Ectodermal cell (in vitro differentiated cells): ENCODE data around the gene PLA2G12B.
"Not testable (repeated sequence)": the region's sequence is repeated elsewhere in the genome, so short reads cannot be mapped to it uniquely, and the experiment has no call there.

ENCODE experiments used
- H3K27ac ChIP-seq: 2 replicates; pipeline ENCODE4 v1.7.0; 2013; ENCODE audit warnings: mild to moderate bottlenecking, low read depth, low read length; ENCODE audit not compliant: insufficient read depth, poor library complexity, severe bottlenecking
- H3K27me3 ChIP-seq: 2 replicates; pipeline ENCODE4 v1.7.0; 2013; ENCODE audit warnings: mild to moderate bottlenecking, low read length; ENCODE audit not compliant: insufficient read depth, control insufficient read depth, poor library complexity, severe bottlenecking
- H3K36me3 ChIP-seq: one replicate; pipeline ENCODE4 v1.7.0; 2013; ENCODE audit warnings: low read length; ENCODE audit not compliant: control insufficient read depth, insufficient read depth
- H3K4me1 ChIP-seq: one replicate; pipeline ENCODE4 v1.7.0; 2013; ENCODE audit warnings: low read length; ENCODE audit not compliant: control insufficient read depth, insufficient read depth
- H3K4me3 ChIP-seq: 2 replicates; pipeline ENCODE4 v1.7.0; 2013; ENCODE audit warnings: low read depth, low read length, control low read depth; ENCODE audit not compliant: insufficient read depth
- H3K9me3 ChIP-seq: 2 replicates; pipeline ENCODE4 v1.7.0; 2013; ENCODE audit warnings: mild to moderate bottlenecking, low read length, moderate library complexity; ENCODE audit not compliant: control insufficient read depth
- WGBS, 2 experiments: methylation state at CpG; one replicate each; pipeline ENCODE4 v1.1.7; 2013; ENCODE audit warnings: missing lambda C conversion rate in 2 of 2; 5-methylcytosine and 5-hydroxymethylcytosine counted together

Gene PLA2G12B

DNA sequence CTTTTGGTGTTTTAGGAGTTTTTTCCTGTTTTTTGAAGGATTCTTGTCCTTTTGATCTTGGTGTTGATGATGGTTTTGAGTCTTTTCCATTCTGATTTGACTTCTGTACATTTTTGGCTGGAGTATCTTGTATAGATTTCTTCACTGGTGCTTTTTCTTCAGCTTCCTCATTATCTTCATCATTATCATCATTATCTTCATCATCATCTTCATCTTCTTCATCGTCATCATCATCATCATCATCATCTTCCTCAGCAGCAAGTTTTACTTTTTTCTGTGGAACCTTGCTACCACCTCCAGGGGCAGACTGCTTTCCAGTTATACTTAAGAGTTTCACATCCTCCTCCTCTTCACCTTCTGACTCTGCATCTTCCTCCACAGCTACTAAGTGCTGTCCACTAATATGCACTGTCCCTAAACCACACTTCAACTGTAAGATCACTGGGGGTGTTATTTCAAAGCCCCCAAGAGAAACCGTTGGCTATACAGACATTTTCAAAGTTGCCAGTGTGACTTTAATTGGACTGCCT, 36.7 kb downstream of the PLA2G12B start:
- 92% methylated on average over 2 of the region's 2 CpGs for WGBS, 2 experiments
- H3K4me1 ChIP-seq, H3K36me3 ChIP-seq, H3K27me3 ChIP-seq, H3K9me3 ChIP-seq, H3K4me3 ChIP-seq, H3K27ac ChIP-seq: not testable (repeated sequence)

DNA sequence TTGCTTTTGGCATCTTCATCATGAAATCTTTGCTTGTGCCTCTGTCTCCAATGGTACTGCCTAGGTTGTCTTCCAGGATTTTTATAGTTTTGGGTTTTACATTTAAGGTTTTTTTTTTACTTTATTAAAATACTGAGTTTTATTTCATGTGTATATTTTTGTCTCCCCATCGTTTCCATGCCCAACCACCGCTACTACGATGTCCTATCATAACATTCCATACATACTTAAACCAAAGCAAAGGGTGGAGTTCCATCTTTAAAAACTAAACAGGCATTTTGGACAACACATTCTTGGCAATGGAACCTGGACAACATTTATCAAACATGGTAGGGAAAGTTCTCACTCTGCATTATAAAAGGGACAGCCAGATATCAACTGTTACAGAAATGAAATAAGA, 37.4 kb downstream of the PLA2G12B start:
- not testable (repeated sequence) for H3K27ac ChIP-seq, H3K36me3 ChIP-seq, H3K4me1 ChIP-seq, H3K9me3 ChIP-seq, H3K27me3 ChIP-seq, H3K4me3 ChIP-seq
- 93 to 100% methylated on average over 3 of the region's 3 CpGs for WGBS, 2 experiments

DNA sequence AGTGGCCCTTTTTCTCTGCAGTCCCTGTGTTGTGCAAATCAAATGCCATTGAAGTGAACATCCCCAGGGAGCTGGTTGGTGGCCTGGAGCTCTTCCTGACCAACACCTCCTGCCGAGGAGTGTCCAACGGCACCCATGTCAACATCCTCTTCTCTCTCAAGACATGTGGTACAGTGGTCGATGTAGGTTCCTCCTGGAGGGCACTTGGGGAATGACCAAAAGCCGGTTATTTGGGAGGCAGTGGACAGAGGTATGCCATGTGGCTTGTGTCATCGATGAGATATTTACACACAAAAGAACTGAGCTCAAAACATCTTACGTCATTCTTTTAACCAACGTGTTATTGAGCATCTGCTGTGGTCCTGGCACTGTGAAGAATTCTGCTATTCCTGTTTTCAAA, 41.3 kb downstream of the PLA2G12B start:
- H3K36me3 ChIP-seq = no peaks in the 10 kb centered on the region
- no peaks in the 10 kb centered on the region for H3K27me3 ChIP-seq
- no peak overlapping the region for H3K4me3 ChIP-seq
- H3K27ac ChIP-seq = no peak overlapping the region
- H3K9me3 ChIP-seq = no peaks in the 10 kb centered on the region
- 84 to 86% methylated on average over 7 of the region's 7 CpGs for WGBS, 2 experiments
- H3K4me1 ChIP-seq = no peaks in the 10 kb centered on the region

DNA sequence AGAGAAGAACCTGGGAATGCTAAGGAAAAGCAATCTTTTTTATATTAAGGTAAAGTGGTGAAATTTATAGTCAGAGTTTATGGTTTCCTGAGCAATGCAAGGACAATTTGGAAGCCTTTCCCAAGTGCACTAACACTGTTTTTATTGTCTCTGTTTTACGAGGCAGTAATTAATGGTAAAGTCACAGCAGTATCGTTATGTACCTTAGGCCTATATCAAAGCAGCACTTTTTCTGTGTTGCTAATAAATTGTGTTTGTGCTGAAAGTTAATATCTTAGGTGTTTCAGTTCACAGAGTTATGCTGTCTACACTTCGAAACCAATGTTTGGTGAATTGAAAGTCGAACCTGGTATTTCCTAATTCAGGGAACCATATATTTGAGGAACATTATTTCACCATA, 41.9 kb downstream of the PLA2G12B start:
- Histone ChIP-seq H3K4me1 (no peaks in the 10 kb centered on the region), H3K36me3 (no peaks in the 10 kb centered on the region), H3K27me3 (no peaks in the 10 kb centered on the region), H3K9me3 (no peaks in the 10 kb centered on the region), H3K4me3 (no peak overlapping the region), H3K27ac (no peak overlapping the region)
- 89 to 99% methylated on average over 4 of the region's 4 CpGs for WGBS, 2 experiments

DNA sequence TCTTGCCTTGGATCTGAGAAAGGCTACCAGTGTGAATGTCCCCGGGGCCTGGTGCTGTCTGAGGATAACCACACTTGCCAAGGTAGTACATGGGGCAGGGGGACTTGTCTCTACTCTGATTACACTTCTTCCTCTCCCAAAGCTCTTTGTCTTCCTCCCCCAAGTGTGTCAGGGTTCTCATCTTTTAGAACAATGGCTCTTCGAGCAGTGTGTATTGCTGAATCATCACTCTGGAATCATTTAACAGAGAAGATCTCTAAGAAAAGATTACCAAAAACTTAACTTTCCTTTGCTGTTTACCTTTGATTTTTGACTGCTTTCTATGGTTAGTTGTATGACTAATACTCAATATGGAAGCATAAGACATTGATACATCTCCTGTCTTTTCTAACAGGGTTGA, 42.8 kb downstream of the PLA2G12B start:
- no peaks in the 10 kb centered on the region for H3K4me1 ChIP-seq
- no peaks in the 10 kb centered on the region for H3K27me3 ChIP-seq
- no peaks in the 10 kb centered on the region for H3K36me3 ChIP-seq
- no peak overlapping the region for H3K4me3 ChIP-seq
- H3K9me3 ChIP-seq = no peaks in the 10 kb centered on the region
- no peak overlapping the region for H3K27ac ChIP-seq
- WGBS, 2 experiments = 87 to 94% methylated on average over 2 of the region's 2 CpGs

DNA sequence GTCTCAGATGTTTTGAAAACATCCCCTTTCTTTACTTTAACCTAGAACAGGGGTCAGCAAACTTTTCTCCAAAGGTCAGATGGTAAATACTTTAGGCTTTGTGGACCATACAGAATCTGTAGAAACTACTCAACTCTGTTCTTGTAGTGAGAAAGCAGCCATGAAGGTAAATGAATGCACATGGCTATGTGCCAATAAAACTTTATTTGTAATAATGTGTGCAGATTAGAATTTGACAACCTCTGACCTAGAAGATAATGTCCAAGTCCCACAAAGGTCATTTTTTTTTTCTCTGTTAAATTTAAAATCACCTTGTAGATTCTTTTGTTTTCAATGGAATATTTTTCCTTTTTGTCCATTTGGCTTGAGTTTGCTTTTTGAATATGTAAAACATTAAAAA, 43.9 kb downstream of the PLA2G12B start:
- Histone ChIP-seq H3K9me3 (no peaks in the 10 kb centered on the region), H3K4me3 (no peak overlapping the region), H3K36me3 (no peaks in the 10 kb centered on the region), H3K4me1 (no peaks in the 10 kb centered on the region), H3K27ac (no peak overlapping the region), H3K27me3 (no peaks in the 10 kb centered on the region)

DNA sequence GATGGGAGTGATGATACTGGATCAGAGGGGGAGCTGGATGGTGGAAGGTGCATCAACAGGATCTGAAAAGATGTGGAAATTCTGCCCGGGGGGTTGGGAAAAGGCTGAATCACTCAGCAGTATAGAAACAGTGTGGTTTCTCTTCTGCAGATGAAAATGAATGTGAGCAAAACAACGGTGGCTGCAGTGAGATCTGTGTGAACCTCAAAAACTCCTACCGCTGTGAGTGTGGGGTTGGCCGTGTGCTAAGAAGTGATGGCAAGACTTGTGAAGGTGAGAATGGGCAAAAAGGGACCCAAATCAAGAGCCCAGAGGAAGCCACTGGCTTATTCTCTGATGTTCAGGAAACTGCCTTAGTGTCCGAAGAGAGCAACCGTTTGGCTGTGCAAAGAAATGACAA, 48.2 kb downstream of the PLA2G12B start:
- H3K4me1 ChIP-seq = no peaks in the 10 kb centered on the region
- no peaks in the 10 kb centered on the region for H3K36me3 ChIP-seq
- H3K9me3 ChIP-seq = no peaks in the 10 kb centered on the region
- no peaks in the 10 kb centered on the region for H3K27me3 ChIP-seq
- H3K4me3 ChIP-seq = no peak overlapping the region
- H3K27ac ChIP-seq = no peak overlapping the region
- 91 to 94% methylated on average over 6 of the region's 6 CpGs for WGBS, 2 experiments

DNA sequence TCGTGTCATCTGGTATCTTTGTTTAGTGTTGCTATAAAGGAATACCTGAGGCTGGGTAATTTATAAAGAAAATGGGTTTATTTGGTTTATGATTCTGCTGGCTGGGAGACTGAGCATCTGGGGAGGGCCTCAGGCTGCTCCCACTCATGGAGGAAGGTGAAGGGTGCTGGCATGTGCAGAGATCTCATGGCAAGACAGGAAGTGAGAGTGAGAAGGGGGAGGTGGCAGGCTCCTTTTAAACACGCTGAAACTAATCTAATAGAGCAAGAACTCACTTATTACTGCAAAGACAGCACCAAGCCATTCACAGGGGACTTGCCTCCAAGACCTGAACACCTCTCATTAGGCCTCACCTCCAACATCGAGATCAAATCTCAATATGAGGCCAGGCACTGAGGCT, 49.8 kb downstream of the PLA2G12B start:
- Histone ChIP-seq H3K4me3 (no peak overlapping the region), H3K9me3 (no peaks in the 10 kb centered on the region), H3K27me3 (no peaks in the 10 kb centered on the region), H3K4me1 (no peaks in the 10 kb centered on the region), H3K27ac (no peak overlapping the region), H3K36me3 (no peaks in the 10 kb centered on the region)
- 92% methylated on average over 3 of the region's 3 CpGs for WGBS, 2 experiments

DNA sequence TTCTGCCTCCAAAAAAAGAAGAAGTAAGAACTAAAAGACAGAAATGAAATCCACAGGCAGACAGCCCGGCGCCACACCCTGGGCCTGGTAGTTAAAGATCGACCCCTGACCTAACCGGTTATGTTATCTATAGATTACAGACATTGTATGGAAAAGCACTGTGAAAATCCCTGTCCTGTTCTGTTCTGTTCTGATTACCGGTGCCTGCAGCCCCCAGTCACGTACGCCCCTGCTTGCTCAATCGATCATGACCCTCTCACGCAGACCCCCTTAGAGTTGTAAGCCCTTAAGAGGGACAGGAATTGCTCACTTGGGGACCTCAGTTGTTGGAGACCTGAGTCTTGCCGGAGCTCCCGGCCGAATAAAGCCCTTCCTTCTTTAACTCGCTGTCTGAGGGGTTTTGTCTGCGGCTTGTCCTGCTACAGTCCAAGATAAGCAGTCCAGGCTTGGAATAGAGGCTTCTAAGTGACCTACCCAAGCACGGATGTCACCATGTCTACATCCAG, 50.6 kb downstream of the PLA2G12B start:
- H3K36me3 ChIP-seq, H3K27me3 ChIP-seq, H3K9me3 ChIP-seq, H3K4me1 ChIP-seq, H3K27ac ChIP-seq, H3K4me3 ChIP-seq: not testable (repeated sequence)
- 96% methylated on average over 15 of the region's 15 CpGs for WGBS, 2 experiments

DNA sequence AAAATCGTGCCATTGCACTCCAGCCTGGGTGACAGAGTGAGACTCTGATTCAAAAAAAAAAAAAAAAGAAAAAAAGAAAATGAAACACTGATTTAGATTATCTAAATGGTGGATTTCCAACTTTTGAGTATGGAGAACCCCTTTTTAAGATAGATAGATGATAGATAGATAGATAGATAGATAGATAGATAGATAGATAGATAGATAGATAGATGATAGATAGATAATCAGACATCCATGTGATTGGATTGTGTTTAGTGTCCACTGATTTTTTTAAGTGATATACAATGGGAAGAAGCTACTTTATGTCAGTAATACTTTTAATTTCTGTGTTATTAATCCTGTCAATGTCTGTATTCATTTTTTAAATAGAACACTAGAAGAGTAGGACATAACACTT, 55.1 kb downstream of the PLA2G12B start:
- Histone ChIP-seq H3K9me3 (no peaks in the 10 kb centered on the region), H3K27ac (no peak overlapping the region), H3K4me1 (no peaks in the 10 kb centered on the region), H3K4me3 (no peak overlapping the region), H3K36me3 (no peaks in the 10 kb centered on the region), H3K27me3 (no peaks in the 10 kb centered on the region)
- WGBS, 2 experiments = 92 to 93% methylated on average over 1 of the region's 1 CpG

DNA sequence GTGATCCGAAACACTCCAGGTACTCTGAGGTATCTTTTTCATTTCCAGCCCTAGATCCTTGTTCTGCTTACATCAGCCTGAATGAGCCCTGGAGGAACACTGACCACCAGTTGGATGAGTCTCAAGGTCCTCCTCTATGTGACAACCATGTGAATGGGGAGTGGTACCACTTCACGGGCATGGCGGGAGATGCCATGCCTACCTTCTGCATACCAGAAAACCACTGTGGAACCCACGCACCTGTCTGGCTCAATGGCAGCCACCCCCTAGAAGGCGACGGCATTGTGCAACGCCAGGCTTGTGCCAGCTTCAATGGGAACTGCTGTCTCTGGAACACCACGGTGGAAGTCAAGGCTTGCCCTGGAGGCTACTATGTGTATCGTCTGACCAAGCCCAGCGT, 56.0 kb downstream of the PLA2G12B start:
- Histone ChIP-seq H3K4me3 (no peak overlapping the region), H3K27ac (no peak overlapping the region), H3K27me3 (no peaks in the 10 kb centered on the region), H3K36me3 (no peaks in the 10 kb centered on the region), H3K9me3 (no peaks in the 10 kb centered on the region), H3K4me1 (no peaks in the 10 kb centered on the region)
- 94 to 95% methylated on average over 10 of the region's 10 CpGs for WGBS, 2 experiments
